Activated naive CD8-positive, alpha-beta T cell treated with anti-CD3 and anti-CD28 coated beads for 36 hours (primary cell): ENCODE results near the gene DDX51. TPM values are rescaled to one million over a fixed set of nuclear protein-coding genes. Genes with fewer than 3 reads are reported as not detected.
"Not testable (repeated sequence)": the region's sequence is repeated elsewhere in the genome, so short reads cannot be mapped to it uniquely, and the experiment has no call there.

Source experiments
- DNase-seq: peaks from one replicate; pipeline ENCODE4 v3.0.0; 2021
- H3K27ac Mint-ChIP-seq: one replicate; pipeline ENCODE4 v1.8.0; 2022; ENCODE audit warnings: mild to moderate bottlenecking, moderate library complexity, mixed read lengths
- H3K27me3 Mint-ChIP-seq: one replicate; pipeline ENCODE4 v1.8.0; 2022; ENCODE audit warnings: mild to moderate bottlenecking, mixed read lengths
- H3K36me3 Mint-ChIP-seq: one replicate; pipeline ENCODE4 v1.8.0; 2021; ENCODE audit warnings: mild to moderate bottlenecking, mixed read lengths
- H3K4me1 Mint-ChIP-seq: one replicate; pipeline ENCODE4 v1.8.0; 2021; ENCODE audit warnings: mixed read lengths
- H3K4me3 Mint-ChIP-seq: one replicate; pipeline ENCODE4 v1.8.0; 2022; ENCODE audit warnings: mild to moderate bottlenecking, moderate library complexity, mixed read lengths
- H3K9me3 Mint-ChIP-seq: one replicate; pipeline ENCODE4 v1.8.0; 2022; ENCODE audit warnings: mixed read lengths
- total RNA-seq, 2 experiments: library from RNA; stranded (reverse); gene quantifications; one replicate each; pipeline ENCODE4 v1.2.3, GENCODE V29; 2021

Gene DDX51
- total RNA-seq, 2 experiments from 2014 or later = 32.4 to 34.8 TPM

GRCh38 chr12:132145334-132145733, 1.2 kb upstream of the DDX51 start:
- peak overlapping the region; percentile 74 for H3K27ac Mint-ChIP-seq
- no peaks in the 10 kb centered on the region for H3K27me3 Mint-ChIP-seq
- H3K4me3 Mint-ChIP-seq = peak overlapping the region; percentile 90
- H3K36me3 Mint-ChIP-seq = peaks cover 17% of the 10 kb centered on the region
- no peaks in the 10 kb centered on the region for H3K9me3 Mint-ChIP-seq
- no peak for DNase-seq
- peaks cover 21% of the 10 kb centered on the region for H3K4me1 Mint-ChIP-seq

DNA sequence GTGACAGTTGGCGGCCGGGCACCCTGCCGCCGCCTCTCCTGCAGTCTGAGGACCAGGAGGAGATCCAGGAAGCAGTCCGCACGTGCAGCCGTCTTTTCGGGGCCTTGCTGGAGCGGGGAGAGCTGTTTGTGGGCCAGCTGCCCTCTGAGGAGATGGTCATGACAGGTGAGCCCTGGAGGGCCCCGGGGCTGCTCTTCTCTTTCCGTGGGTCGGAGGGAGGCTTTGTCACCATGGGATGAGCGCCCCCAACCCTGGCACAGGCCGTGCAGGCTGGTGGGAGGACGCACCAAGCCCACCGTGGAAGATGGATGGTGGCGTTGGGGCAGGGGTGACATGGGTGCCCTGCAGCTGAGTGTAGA, 670 bp upstream of the DDX51 start:
- H3K9me3 Mint-ChIP-seq = no peaks in the 10 kb centered on the region
- peaks cover 21% of the 10 kb centered on the region for H3K4me1 Mint-ChIP-seq
- H3K27ac Mint-ChIP-seq = peak overlapping the region; percentile 74
- peak overlapping the region; percentile 90 for H3K4me3 Mint-ChIP-seq
- DNase-seq = no peak
- peaks cover 17% of the 10 kb centered on the region for H3K36me3 Mint-ChIP-seq
- no peaks in the 10 kb centered on the region for H3K27me3 Mint-ChIP-seq

DNA sequence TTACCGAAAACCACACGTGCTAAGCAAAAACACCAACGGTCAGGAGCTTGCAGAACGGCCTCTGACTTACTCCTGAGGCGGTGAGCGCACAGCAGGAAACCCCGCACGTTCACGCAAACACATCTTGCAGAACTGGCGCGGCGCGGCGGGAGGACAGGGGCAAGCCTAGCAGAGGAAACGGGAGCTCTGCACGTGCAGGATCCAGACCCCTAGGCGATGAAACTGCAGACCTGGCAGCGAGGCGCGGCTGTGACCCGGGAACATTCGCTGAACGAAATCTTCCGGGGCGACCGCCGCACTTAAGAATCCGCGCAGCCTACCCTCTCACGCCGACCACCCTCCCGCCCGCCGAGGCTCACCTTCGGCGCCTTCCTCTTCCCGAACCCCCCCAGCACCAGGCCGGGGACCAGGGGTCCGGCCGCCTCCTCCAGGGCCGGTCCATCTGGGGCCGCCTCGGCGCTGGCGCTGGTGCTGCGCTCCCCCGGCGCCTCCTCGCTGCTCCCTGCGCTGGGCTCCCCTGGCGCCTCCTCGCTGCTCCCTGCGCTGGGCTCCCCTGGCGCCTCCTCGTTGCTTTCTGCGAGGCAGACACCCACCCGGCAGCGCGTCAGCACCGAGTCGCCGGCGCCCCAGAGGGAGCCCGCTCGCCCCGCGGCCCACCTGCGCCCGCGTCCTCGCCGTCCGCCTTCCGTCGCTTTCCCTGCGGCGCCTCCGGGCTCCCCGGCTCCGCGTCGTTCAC, 615 bp downstream of the DDX51 start:
- Mint-ChIP-seq H3K27ac (peak overlapping the region; percentile 81), H3K4me1 (peaks cover 21% of the 10 kb centered on the region), H3K9me3 (no peaks in the 10 kb centered on the region), H3K4me3 (peak overlapping the region; percentile 94), H3K27me3 (no peaks in the 10 kb centered on the region), H3K36me3 (peaks cover 22% of the 10 kb centered on the region)
- peak; percentile 47 for DNase-seq

DNA sequence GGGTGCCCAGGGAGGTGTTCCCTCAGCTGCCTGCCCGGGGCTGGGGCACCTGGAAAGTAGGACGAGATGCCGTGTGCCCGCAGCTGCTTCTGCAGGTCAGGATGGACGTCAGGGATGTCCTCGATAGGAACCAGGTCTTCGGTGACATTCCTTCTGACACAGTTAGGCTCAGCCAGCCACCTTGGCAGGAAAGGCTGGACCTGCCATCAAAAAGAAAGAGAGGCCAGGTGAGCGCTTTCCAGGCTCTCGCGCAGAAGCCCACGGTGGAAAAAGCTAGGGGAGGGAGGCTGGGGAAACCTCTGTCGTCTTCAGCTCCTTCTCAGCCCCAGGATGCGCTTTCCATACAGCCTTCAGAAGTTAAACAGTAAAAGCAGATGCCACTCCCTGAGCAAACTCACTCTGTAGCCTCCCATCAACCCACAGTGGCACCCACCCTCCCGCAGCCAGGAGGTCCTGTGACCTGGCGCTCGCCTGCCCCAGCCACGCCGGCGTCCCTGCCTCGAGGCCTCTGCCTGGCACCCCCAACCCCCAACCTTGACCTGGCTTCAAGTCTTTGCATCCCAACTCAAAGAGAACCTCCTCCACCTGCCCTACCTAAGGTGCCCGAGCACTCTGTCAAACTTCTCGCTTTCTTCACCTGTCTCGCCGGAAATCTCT, 1.3 kb downstream of the DDX51 start:
- peaks cover 20% of the 10 kb centered on the region for H3K36me3 Mint-ChIP-seq
- H3K9me3 Mint-ChIP-seq = no peaks in the 10 kb centered on the region
- H3K27me3 Mint-ChIP-seq = no peaks in the 10 kb centered on the region
- peaks cover 21% of the 10 kb centered on the region for H3K4me1 Mint-ChIP-seq
- H3K27ac Mint-ChIP-seq = peak overlapping the region; percentile 81
- H3K4me3 Mint-ChIP-seq = peak overlapping the region; percentile 94
- DNase-seq = no peak

GRCh38 chr12:132141976-132142678, 2.0 kb downstream of the DDX51 start:
- no peaks in the 10 kb centered on the region for H3K9me3 Mint-ChIP-seq

GRCh38 chr12:132140918-132141841, 2.9 kb downstream of the DDX51 start:
- Mint-ChIP-seq H3K9me3 (no peaks in the 10 kb centered on the region), H3K36me3 (peaks cover 20% of the 10 kb centered on the region), H3K27me3 (no peaks in the 10 kb centered on the region), H3K4me3 (no peak overlapping the region), H3K27ac (no peak overlapping the region), H3K4me1 (peaks cover 15% of the 10 kb centered on the region)
- no peak for DNase-seq

More at GRCh38 chr12:132141976-132142678, 2.0 kb downstream of the DDX51 start:
- no peak for DNase-seq
- H3K27me3 Mint-ChIP-seq = no peaks in the 10 kb centered on the region
- H3K4me1 Mint-ChIP-seq = peaks cover 21% of the 10 kb centered on the region
- H3K4me3 Mint-ChIP-seq = peak overlapping the region; percentile 94
- peak overlapping the region; percentile 25 for H3K27ac Mint-ChIP-seq
- H3K36me3 Mint-ChIP-seq = peaks cover 22% of the 10 kb centered on the region

- peaks cover 8% of the 10 kb centered on the region for H3K4me1 Mint-ChIP-seq
- DNase-seq = no peak
- H3K9me3 Mint-ChIP-seq = no peaks in the 10 kb centered on the region
- H3K36me3 Mint-ChIP-seq = peaks cover 18% of the 10 kb centered on the region
- H3K4me3 Mint-ChIP-seq = no peak overlapping the region
- H3K27ac Mint-ChIP-seq = no peak overlapping the region
- H3K27me3 Mint-ChIP-seq = no peaks in the 10 kb centered on the region
Observed at GRCh38 chr12:132140501-132140900, 3.6 kb downstream of the DDX51 start.

GRCh38 chr12:132139912-132140311, 4.2 kb downstream of the DDX51 start:
- Mint-ChIP-seq H3K4me3 (no peak overlapping the region), H3K27me3 (no peaks in the 10 kb centered on the region), H3K36me3 (peaks cover 18% of the 10 kb centered on the region), H3K27ac (no peak overlapping the region), H3K4me1 (peaks cover 4% of the 10 kb centered on the region), H3K9me3 (no peaks in the 10 kb centered on the region)
- DNase-seq = no peak

DNA sequence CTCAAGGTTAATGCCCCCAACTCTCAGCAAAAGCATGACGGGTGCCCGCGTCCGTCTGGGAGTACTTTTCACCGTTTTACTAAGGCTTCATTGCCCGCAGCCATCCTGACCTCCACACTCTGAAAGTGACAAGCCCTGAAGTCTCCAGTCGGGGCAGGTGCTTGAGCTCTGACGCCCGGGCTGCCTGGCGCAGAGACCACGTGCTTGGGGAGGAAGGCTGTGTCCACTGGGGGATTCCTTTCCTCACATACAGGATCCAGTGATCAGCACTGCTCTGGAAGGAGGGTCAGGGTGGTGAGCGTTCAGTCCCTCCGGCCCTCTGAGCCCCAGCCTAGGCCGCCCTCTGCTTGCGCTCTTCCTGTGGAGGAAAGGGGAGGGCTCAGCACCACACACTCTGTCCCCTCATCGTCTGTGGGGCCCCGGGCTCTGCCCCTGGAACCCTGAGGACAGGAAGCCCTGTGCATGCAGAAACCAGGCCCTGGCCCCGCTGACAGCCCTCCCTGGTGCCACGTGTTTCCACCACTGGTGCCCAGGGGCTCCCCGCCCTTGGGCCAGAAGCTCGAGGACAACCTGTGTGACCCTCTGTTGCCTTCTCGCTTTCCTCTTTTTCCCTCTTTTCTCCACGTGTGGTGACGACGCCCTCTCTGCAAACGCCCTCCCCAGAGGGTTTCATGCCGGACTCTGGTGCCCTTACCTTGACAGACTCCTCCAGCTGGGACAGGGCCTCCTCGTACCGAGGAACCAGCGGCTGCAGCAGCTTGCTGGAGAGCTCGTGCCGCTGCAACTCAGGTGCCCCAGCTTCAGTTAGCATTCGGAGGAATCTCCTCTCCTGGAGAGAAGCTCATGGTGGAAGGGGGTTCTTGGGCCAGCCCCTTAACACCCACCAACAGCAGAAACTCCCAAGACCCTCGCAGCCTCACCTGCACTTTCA, 4.9 kb downstream of the DDX51 start:
- DNase-seq = no peak
- Mint-ChIP-seq H3K27me3 (no peaks in the 10 kb centered on the region), H3K4me1 (peaks cover 3% of the 10 kb centered on the region), H3K36me3 (peaks cover 17% of the 10 kb centered on the region), H3K9me3 (no peaks in the 10 kb centered on the region), H3K4me3 (no peak overlapping the region), H3K27ac (peak overlapping the region; percentile 70)

GRCh38 chr12:132137483-132138125, 6.5 kb downstream of the DDX51 start:
- no peak for DNase-seq
- Mint-ChIP-seq H3K27ac (no peak overlapping the region), H3K9me3 (no peaks in the 10 kb centered on the region), H3K27me3 (no peaks in the 10 kb centered on the region), H3K36me3 (peaks cover 12% of the 10 kb centered on the region), H3K4me1 (no peaks in the 10 kb centered on the region), H3K4me3 (no peak overlapping the region)

GRCh38 chr12:132136226-132136625, 7.9 kb downstream of the DDX51 start:
- H3K4me1 Mint-ChIP-seq, DNase-seq, H3K9me3 Mint-ChIP-seq, H3K27me3 Mint-ChIP-seq, H3K36me3 Mint-ChIP-seq, H3K27ac Mint-ChIP-seq: not testable (repeated sequence)
- H3K4me3 Mint-ChIP-seq = peak overlapping the region; percentile 11

DNA sequence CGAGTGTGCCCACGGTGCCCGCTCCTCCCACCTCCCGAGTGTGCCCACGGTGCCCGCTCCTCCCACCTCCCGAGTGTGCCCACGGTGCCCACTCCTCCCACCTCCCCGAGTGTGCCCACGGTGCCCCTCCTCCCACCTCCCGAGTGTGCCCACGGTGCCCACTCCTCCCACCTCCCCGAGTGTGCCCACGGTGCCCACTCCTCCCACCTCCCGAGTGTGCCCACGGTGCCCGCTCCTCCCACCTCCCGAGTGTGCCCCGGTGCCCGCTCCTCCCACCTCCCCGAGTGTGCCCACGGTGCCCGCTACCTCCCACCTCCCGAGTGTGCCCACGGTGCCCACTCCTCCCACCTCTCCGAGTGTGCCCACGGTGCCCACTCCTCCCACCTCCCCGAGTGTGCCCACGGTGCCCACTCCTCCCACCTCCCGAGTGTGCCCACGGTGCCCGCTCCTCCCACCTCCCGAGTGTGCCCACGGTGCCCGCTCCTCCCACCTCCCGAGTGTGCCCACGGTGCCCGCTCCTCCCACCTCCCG, 9.4 kb downstream of the DDX51 start:
- H3K27me3 Mint-ChIP-seq, DNase-seq, H3K9me3 Mint-ChIP-seq, H3K27ac Mint-ChIP-seq, H3K4me3 Mint-ChIP-seq, H3K4me1 Mint-ChIP-seq: not testable (repeated sequence)
- peaks cover 11% of the 10 kb centered on the region for H3K36me3 Mint-ChIP-seq

DNA sequence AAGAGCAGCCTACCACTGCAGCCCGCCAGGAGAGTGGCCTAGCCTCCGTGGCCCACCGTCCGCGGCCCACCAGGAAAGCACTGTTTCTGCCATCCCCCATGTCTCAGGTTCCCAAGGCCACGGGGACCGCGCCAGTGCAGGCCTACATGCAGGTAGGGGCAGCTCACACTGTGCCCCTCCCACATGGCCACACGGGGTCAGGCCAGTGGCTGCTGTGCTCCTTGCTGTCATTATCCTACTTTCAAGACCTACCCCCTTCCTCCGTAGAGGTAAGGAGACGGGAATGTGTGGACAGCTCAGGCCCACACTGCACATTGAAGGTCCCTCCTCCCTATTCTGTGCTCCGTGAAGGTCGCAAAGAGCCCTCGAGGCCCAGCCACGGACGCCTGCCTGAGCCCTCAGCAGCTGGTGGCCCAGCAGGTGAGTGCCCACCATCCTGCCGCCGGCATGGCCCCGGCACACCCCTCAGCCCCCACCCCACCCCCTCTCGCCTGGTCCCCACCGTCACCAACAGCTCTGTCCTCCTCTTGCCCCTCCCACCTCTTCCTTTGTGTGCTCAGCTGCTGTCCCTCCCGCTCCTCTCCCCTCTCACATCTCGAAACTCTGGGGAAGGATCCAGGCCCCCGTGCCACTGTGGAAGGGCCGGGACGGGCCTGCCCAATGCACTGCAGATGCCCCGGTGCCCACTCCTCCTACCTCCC, 10.0 kb downstream of the DDX51 start:
- Mint-ChIP-seq H3K36me3 (peaks cover 11% of the 10 kb centered on the region), H3K27me3 (no peaks in the 10 kb centered on the region), H3K4me1 (no peaks in the 10 kb centered on the region), H3K4me3 (no peak overlapping the region), H3K27ac (no peak overlapping the region), H3K9me3 (no peaks in the 10 kb centered on the region)
- no peak for DNase-seq
